ENCODE results near the gene GNG12.

Gene GNG12

GRCh38 chr1:67839826-67840225 lies 6.6 kb upstream of the GNG12 start:
- no peak for DNase-seq

- DNase-seq, result no peak
These were observed 5.1 kb upstream of the GNG12 start for GRCh38 chr1:67838180-67838910.

GRCh38 chr1:67836769-67837168 lies 3.5 kb upstream of the GNG12 start:
- DNase-seq, result no peak

- DNase-seq, result no peak
These were observed 2.6 kb upstream of the GNG12 start for GRCh38 chr1:67835663-67836452.

GRCh38 chr1:67834246-67834877 lies 1.1 kb upstream of the GNG12 start:
- DNase-seq, result no peak

- DNase-seq, result no peak
These were observed 304 bp upstream of the GNG12 start for GRCh38 chr1:67833602-67833940.

GRCh38 chr1:67831850-67832513 lies 1.3 kb downstream of the GNG12 start:
- no peak for DNase-seq

- DNase-seq, result no peak
These were observed 2.1 kb downstream of the GNG12 start for GRCh38 chr1:67830928-67831830.

GRCh38 chr1:67830226-67830625 lies 3.0 kb downstream of the GNG12 start:
- DNase-seq, result no peak

- no peak for DNase-seq
These were observed 5.6 kb downstream of the GNG12 start for GRCh38 chr1:67827688-67828087.

- no peak for DNase-seq
These were observed 7.7 kb downstream of the GNG12 start for GRCh38 chr1:67825591-67825990.

- no peak for DNase-seq
These were observed 8.5 kb downstream of the GNG12 start for GRCh38 chr1:67824766-67825165.

GRCh38 chr1:67823615-67824014 lies 9.7 kb downstream of the GNG12 start:
- DNase-seq, result no peak

GRCh38 chr1:67821263-67821662 lies 12.0 kb downstream of the GNG12 start:
- no peak for DNase-seq

- DNase-seq, result no peak
These were observed 14.5 kb downstream of the GNG12 start for GRCh38 chr1:67818725-67819301.

- DNase-seq, result no peak
These were observed 15.1 kb downstream of the GNG12 start for GRCh38 chr1:67818162-67818561.

GRCh38 chr1:67817319-67817718 lies 15.9 kb downstream of the GNG12 start:
- DNase-seq, result no peak

- DNase-seq, result no peak
These were observed 16.8 kb downstream of the GNG12 start for GRCh38 chr1:67816506-67816905.

- DNase-seq, result no peak
These were observed 17.2 kb downstream of the GNG12 start for GRCh38 chr1:67816095-67816475.

- no peak for DNase-seq
These were observed 17.8 kb downstream of the GNG12 start for GRCh38 chr1:67815303-67816094.

- DNase-seq, result no peak
These were observed 19.0 kb downstream of the GNG12 start for GRCh38 chr1:67814121-67814772.
